ENCODE measurements around the gene MRPL28.
"Not testable (repeated sequence)": the region's sequence is repeated elsewhere in the genome, so short reads cannot be mapped to it uniquely, and the experiment has no call there.

MRPL28 gene

DNA sequence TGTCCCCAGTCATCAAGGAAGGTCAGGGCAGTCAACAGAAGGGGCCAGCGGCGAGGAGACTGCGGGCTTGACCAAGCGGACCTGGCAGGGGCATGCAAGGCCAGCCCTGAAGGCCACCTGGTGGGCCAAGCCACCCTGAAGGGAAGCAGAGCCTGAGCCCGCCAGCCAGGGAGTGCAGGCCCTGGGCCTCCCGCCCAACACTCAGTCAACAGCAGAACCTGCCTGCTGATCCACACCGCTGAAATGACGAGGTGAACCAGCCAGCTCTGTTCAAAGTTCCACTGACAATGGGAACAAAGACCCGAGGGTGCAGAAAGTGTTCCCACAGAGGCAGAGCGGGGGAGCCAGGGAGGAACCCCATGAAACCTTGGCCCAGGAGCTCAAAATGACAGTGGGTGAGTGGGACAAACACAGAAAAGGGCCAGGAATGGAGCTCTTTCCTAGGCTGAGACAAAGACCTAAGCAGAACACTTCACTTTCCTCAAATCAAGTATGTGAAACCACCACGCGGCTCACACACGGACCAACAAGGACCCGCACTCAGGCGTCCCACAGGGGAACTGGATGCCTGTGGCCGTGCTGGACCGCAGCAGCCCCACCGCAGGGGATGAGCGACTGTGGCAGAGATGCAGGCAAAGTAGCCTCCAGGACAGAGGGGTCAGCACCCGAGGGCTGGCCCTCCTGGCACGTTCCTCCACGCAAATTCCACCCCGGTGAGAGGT, 29.8 kb downstream of the MRPL28 start:
- no peak for DNase-seq

DNA sequence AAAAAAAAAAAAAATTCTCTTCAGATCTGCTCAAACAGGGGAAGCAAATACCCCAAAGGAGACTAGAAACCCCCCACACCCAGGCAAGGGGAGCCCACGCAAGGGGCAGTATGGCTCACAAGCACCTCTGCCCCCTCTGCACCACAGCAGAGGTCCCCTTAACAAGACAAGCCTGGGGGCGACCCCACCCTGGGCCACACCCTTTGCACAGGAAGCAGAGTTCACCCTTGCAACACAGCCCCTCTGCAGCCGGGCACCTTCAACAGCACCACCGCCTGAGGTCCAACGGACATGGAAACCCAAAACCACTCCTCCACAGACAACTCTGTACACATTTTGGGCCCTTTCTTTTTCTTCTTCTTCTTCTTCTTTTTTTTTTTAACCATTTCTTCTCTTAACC, 30.7 kb downstream of the MRPL28 start:
- no peak for DNase-seq

DNA sequence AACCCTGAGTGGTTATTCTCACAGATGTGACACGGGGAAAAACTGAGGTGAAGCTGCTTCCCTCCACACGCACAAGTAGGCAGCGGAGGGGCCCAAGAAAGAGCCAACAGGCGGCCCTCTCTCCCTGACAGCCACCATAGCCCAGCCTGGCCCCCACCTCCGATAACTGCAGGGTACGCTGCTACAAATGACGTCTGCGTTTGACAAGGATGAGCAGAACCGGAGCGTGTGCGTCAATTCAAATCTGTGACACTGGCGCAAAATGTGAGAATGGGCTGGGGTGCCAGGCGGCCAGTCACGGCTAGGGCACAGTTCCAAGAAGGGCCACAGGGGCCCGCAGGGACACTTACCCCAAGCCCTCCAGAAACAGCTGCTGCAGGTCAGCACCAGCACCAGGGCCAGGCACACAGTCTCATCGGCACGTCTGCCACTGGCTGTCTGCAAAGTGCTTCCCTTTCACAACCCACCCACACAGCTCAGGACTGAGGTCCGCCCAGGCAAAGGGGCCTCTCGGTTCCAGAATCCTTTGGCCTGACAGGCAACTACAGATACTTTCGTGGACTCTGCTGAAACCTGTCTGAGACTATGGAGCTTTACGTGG, 32.3 kb downstream of the MRPL28 start:
- no peak for DNase-seq

DNA sequence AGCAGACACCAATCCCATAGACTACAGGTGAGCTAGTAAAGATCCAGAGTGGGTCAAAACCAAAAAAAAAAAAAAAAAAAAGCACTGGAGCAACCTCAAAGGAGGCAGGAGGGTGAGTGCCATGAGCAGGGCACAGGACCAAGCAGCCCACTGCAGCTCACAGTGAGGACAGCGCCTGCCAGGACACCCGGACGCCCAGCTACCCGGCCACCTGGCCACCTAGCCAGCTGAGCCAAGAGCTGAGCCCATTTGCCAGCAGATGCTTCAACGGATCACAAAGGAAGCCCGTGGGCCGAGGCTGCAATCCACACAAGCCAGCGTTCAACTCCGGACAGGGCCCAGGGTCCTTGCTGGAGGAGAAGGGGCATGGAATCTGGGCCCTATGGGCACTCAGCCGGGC, 32.9 kb downstream of the MRPL28 start:
- DNase-seq: no peak

DNA sequence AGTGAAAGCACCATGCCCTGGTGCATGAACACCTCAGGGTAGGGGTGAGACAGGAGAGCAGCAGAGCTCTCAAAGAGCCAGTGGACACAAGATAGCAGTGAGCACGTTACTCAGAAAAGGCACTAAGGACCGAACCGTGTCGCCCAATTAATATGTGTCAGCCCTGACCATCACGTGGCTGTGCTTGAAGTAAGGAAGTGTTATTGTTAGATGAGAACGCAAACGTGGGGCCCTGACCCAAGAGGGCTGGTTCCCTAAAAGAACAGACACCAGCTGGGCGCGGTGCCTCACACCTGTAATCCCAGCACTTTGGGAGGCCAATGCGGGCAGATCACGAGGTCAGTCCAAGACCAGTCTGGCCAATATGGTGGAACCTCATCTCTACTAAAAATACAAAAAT, 34.1 kb downstream of the MRPL28 start:
- no peak for DNase-seq

DNA sequence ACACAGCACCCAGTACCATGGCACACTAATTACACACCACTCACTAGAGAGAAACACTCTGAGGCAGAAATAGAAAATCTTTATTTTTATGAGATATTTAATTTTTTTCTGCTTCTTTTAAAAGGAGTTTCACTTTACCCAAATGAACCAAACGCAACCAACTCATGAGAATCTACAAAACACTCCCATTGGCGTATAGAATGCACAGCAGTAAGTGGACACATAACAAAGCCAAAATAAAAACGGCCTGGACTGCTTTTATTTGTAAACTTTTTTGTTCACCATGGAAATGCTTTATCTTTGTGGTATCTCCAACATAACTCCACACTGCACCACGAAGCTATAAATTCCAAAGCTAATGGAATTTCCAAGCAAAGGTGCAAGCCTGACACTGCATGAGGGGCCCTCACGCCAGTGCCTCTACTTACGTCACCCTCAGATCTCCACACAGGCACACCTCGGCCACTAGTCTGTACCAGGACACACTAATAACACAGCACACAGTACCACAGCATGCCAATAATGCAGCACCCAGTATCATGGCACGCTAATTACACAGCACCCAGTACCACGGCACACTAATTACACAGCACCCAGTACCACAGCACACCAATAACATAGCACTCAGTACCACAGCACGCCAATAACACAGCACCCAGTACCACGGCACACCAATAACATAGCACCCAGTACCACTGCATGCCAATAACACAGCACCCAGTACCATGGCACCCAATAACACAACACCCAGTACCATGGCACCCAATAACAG, 35.3 kb downstream of the MRPL28 start:
- not testable (repeated sequence) for DNase-seq

DNA sequence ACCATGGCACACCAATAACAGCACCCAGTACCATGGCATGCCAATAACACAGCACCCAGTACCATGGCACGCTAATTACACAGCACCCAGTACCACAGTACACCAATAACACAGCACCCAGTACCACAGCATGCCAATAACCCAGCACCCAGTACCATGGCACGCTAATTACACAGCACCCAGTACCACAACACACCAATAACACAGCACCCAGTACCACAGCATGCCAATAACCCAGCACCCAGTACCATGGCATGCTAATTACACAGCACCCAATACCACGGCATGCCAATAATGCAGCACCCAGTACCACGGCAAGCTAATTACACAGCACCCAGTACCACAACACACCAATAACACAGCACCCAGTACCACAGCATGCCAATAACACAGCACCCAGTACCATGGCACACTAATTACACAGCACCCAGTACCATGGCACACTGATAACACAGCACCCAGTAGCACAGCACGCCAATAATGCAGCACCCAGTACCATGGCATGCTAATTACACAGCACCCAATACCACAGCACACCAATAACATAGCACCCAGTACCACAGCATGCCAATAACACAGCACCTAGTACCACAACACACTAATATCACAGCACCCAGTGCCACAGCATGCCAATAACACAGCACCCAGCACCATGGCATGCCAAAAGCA, 36.0 kb downstream of the MRPL28 start:
- DNase-seq: not testable (repeated sequence)

DNA sequence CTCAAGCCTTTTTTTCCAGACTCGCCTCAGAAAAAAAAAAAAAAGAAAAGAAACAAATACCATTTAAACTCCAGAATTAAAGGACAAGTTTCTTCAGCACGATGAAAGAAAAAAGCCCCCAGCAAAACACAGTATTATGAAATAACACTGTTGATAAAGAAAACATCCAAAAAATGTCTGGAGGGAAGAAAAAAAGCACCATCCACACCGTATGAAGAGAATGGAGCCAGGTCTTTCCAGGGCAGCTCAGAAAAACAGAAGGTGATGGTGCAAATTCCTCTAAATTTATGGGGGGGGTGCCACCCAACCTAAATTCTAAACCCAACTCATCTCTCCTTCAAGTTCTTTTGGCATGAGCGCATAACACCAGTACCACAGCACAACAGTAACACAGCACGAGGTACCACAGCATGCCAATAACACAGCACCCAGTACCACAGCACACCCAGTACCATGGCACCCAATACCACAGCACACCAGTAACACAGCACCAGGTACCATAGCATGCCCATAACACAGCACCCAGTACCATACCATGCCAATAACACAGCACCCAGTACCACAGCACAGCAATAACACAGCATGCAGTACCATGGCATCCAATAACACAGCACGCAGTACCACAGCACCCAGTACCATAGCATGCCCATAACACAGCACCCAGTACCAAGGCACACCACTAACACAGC, 36.8 kb downstream of the MRPL28 start:
- no peak for DNase-seq

DNA sequence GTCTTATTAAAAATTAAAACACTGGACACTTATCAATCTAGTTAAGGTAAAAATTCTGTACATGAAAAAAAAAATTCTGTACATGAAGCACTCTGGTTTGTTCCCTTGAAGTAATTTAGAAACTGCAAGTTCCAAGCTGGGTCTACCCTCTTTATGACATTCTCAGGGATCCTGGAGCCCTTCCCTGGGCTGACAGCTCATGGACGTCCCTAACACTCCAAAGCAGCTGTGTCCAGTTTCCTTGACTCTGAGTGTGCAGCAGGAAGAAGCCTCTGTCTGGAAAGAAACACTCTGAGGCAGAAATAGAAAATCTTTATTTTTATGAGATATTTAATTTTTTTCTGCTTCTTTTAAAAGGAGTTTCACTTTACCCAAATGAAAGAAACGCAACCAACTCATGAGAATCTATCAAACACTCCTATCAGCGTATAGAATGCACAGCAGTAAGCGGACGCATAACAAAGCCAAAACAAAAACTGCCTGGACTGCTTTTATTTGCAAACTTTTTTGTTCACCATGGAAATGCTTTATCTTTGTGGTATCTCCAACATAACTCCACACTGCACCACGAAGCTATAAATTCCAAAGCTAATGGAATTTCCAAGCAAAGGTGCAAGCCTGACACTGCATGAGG, 39.0 kb downstream of the MRPL28 start:
- DNase-seq: not testable (repeated sequence)

DNA sequence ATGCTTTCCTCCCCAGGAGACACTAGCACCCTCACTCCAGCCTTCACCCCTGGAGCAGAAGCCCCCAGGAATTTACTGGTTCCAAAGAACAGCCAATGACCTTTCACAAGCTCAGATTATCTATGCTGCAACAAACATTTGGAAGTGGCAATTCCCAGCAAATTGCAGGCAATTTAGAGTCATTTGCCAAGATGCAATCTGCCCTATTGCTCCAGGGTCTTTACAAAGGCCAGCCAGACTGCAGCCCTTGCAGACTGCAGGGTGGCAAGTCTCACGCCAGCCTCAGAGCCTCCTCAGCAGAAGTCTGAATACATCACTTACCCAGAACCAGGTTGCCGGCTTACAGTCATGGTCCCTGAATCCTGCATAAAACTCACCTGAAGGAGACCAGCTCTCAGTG, 39.6 kb downstream of the MRPL28 start:
- DNase-seq: no peak

DNA sequence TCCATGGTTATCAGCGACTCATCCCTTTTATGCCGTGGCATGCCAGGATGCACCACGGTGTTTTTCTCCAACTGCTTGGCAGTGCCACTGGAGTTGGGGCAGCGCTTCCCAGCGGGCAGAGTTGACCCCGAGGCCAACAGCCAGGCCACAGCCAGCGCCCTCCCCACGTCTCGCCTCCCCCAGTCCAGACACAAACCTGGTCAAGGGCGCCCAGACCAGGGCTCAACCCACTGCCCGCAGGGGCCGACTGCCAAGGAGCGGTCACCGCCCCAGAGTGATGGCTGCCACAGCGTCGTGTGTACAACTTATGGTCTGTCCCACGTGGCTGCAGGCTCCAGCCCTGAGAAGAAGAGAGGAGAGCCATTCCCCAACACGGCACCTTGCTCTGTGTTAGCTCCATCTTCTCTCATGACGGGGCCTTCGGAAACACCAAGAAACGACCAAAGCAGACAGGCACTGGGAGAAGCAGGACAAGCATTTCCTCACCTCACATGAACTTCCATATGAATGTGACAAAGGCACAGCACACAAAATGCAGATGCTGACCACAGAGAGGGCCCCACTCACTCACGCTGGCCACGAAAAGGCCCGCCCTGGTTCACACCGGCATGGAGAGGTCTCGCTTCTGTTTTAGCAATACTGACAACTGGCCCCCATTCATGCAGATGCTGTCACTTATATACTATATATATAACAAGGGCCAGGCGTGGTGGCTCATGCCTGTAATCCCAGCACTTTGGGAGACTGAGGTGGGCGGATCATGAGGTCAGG, 44.8 kb downstream of the MRPL28 start:
- no peak for DNase-seq

DNA sequence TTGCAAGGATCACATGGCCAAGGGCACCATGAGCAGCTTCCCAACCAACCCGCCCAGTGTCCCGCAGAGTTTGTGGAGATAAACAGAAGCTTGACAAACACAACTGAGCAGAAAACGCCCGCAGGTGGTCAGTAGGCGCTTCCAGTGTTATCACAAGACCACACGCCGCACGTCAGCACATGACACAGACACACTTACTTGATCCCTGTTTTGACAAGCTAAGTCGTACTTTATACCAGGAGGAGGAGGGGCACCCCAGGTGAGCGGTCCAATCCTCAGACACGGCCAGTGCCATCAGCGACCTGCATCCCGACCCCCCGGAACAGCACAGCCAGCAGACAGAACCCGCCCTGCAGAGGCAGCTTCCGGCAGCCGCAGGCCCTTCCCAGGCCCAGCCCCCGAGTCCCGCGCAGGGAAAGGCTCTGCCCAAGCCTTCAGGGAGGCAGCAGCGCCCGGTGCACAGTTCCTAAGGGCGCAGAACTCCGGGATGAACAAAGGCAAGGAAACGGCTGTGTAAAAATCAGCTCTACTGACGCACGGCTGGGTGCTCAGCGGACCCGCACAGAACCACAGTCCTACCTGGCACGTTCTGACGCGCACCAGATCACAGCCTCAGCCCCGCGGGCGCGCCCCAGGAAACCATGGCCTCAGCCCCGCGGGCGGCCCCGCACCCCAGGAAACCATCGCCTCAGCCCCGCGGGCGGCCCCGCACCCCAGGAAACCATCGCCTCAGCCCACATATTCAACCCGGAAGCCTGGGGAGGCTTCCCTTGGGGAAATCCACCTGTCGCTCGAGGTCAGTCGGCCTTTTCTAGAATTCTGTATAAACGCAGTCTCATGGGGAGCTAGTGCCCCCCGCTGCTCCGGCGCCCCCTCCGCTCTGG, 45.6 kb downstream of the MRPL28 start:
- DNase-seq: peak; percentile 47

DNA sequence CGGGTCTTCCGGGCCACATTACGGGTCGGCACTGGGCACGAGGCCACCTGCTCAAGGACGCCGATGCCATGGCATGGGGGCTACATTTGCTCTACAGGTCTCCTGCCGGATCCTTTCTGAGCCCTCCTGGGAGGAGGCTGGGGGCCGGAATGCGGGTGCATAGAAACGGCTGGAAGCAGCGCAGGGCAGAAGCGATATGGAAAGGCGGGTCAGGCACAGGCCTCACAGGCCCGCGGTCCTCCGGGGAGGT, 46.2 kb downstream of the MRPL28 start:
- DNase-seq: no peak

DNA sequence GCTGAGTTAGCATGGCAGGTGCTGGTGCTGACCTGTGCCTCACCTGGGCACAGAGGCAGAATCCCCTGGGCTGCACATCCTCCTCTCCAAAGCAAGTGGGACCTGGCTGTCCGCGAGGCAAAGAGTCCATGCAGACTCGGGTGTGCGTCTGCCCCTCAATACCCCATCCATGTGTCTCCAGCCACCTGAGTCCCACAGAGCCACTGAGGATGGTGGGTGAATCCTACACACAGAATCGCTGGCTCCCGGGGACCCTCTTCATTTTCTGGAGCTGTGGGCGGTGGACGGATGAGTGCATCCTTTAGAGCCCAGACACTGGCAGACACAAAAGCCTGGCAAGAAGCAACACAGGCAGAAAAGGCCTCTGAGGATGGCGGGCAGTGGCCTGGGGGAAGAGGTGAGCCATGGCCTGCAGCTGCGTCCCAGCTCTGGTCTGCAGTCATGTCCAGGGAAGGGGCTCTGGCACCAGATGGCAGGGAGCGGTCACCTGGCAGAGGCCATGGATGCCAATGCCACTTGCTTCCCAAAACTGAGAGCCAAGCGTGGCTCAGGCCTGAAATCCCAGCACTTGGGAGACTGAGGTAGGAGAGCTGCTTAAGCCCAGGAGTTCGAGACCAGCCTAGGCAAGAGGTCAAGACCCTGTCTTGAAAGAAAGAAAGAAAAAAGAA, 47.7 kb downstream of the MRPL28 start:
- DNase-seq: no peak

DNA sequence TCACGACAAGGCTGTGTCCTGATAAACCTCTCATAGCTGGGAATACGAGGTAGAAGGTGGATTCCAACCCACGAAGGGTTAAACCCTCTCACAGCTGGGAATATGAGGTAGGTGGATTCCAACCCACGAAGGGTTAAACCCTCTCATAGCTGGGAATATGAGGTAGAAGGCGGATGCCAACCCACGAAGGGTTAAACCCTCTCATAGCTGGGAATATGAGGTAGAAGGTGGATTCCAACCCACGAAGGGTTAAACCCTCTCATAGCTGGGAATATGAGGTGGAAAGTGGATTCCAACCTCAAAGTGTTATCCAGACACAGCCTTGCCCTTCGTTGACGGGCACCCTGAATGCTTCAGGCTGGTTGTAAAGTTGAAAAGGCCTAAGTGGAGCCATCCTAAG, 48.8 kb downstream of the MRPL28 start:
- DNase-seq: no peak

DNA sequence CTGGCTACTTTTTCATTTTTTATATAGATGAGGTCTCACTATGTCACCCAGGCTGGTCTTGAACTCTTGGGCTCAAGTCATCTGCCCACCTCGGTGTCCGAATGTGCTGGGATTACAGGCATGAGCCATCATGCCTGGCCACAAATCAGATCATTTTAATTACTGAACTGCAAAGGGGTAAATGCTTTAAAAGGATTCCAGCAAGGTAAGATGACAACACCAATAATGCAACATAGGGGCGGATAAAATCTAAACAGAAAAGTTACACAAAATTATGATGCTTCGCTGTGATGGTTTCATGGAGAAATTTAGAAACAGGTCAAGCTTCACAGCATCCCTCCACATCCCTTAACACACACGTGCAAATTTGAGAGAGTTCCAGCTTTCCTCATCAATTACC, 50.1 kb downstream of the MRPL28 start:
- DNase-seq: no peak

DNA sequence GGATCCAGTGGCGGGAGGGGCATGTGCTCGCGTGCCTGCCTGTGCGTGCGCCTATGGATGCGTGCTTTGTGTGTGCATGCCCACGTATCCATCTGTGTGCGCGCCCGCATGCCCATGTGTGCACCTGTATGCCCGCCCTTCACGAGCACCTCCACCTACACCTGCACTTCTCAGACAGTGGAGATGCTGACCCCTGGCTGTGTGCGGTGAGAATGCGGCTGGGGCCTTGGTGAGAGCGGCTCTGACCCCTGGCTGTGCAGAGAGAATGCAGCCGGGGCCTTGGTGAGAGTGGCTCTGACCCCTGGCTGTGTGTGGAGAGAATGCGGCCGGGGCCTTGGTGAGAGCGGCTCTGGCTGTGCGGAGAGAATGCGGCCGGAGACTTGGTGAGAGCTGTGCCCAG, 51.7 kb downstream of the MRPL28 start:
- no peak for DNase-seq

DNA sequence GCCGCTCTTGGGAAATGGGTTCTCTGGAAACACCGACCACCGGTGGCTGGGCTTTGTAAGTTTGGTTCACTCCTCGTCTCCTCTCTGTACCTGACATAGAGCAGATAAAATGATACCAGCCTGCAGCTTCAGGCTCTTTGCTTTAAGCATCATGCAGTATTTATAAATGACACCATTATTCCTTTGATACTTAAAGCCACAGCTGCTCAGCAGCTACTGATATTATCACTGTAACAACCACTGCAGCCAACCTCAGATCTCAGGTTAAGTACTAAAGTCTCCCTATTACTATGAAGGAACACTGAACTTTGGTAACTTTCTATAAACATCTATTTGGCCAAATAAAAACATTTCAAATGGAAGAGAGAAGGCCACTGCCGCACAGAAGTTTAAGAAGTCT, 52.8 kb downstream of the MRPL28 start:
- no peak for DNase-seq

Data from right kidney (tissue), 1 donor.